ENCODE measurements around the gene TMEM187.

DNA sequence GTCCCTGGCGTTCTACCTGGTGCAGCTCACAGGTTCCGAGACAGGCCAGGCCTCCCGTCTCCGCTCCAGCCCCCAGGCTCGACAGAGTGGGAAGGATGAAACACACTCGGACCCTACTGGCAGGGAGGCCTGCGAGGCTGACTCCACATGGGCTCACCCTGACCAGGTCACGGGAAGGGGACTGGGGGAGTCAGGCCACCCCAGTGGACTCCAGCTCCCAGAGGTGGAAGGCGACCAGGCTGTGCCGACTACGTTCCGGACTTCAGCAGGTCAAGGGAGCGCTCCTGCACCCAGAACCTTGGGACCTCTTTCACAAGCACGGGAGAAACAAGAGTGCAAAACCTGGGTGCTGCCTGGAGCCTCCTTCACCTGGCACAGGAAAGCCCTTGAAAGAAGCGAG lies 51.7 kb downstream of the TMEM187 start:
- TF ChIP-seq, protein P1, sequence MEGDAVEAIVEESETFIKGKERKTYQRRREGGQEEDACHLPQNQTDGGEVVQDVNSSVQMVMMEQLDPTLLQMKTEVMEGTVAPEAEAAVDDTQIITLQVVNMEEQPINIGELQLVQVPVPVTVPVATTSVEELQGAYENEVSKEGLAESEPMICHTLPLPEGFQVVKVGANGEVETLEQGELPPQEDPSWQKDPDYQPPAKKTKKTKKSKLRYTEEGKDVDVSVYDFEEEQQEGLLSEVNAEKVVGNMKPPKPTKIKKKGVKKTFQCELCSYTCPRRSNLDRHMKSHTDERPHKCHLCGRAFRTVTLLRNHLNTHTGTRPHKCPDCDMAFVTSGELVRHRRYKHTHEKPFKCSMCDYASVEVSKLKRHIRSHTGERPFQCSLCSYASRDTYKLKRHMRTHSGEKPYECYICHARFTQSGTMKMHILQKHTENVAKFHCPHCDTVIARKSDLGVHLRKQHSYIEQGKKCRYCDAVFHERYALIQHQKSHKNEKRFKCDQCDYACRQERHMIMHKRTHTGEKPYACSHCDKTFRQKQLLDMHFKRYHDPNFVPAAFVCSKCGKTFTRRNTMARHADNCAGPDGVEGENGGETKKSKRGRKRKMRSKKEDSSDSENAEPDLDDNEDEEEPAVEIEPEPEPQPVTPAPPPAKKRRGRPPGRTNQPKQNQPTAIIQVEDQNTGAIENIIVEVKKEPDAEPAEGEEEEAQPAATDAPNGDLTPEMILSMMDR (IDR thresholded peaks at IDR 0.05): no peak
- TF ChIP-seq POLR2A (IDR thresholded peaks at IDR 0.05): no peak

Data from prostate gland (tissue), 2 donors.